NCI-H526 treated with DMSO at 0.1 percent for 48 hours (cell line): Measurements from ENCODE around the gene PTPRD.
A peak's percentile ranks its signal among the peaks of the same experiment; 100 is the strongest.
"Not testable (repeated sequence)": the region's sequence is repeated elsewhere in the genome, so short reads cannot be mapped to it uniquely, and the experiment has no call there.

ENCODE experiments used
- DNase-seq: peaks from one replicate; lab custom pipeline; 2025; lab: John Stamatoyannopoulos, UW

PTPRD gene

DNA sequence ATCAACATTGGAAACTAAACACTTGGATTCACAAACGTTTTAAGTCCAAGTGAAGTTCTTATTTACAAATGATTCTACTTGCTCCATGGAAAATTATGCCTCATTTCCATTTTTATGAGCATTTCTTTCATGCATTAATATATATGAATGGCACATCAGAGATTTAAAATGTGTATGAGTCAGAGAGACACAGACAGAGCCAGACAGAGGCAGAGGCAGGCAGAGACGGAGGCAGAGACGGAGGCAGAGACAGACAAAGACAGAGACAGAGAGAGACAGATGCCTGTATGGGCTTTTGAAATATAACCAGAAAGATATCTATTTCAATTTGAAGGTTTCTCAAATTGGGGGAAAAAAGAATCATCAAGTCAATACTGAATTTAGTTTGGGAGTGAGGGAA, 649.0 kb downstream of the PTPRD start:
- DNase-seq, result no peak

DNA sequence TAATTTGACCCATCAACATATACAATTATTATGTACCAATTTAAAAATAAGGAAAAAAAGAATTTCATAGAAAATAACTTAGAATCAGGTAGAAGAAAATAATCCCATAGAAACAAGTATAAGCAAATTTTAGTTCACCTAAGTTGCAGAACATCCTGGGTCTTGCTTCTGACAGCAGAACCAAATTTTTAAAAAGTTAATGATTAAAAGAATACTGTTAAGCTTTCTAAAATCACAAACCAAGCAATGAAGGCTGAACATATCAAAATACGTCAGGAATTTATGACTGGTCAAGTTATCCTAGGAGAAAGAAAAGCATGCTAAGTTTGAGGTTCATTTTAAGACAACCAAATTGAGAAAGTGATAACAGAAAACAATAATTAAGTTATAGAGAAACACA, 650.9 kb downstream of the PTPRD start:
- no peak for DNase-seq

DNA sequence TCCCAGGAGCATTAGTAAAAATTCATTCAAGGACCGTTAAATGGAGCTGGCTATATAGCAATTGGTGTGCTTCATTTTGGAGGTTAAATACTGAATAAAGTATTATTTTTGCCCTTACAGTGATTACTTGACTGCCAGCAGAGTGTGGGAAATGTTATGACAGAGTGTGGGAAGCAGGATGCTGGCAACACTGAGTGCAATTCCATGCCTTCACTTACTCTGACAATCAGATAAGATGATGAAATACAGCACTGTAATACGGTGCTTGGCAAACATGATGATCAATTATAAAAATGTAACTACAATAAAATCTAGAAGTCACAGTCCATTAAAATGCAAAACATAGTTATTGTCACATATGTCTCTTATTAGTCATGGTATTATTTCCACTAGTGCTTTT, 651.3 kb downstream of the PTPRD start:
- DNase-seq, result no peak

DNA sequence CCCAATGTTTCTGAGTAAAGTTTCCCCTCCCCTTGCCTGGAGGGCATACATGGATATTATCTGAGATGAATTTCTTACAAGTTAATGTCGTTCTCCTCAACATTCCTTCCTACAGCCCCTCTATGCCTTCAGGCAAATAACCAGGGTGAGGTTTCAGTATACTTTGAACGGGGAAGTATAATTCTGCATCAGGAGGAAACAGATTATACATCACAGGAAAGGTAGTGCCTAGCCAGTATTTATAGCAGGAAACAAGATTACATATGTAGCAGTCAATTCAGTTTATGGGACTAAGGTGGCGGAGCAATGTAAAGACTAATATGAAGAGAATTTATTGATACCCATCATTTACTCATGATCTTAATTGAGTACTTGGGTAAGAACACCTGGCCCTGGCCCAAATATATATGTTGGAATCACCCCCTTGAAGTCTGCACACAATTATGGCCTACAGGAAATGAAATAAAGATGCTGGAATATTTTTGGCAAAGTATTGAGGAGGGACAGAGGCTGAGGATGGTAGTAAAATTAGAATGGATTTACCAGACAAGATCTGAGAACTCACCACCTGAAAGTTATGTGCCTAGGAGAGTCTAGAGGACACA, 661.1 kb downstream of the PTPRD start:
- no peak for DNase-seq

DNA sequence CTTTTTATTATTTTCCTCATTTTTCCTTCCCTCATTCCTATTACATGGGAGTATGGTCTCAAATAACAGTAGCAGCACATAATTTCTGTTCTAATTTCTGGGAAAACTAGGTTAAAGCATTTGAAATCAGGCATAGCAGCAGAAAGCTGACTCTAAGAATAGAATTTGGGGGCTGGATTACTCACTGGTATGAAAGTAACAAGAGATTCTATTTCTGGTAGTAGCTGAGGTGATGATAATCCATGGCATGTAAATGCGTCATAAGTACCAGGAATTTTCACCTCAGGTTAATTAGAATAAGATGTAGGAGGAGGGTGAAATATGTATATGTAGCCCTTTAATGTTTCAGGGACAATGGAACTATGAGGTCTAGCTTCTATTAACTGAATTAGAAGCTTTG, 662.0 kb downstream of the PTPRD start:
- DNase-seq, result no peak

DNA sequence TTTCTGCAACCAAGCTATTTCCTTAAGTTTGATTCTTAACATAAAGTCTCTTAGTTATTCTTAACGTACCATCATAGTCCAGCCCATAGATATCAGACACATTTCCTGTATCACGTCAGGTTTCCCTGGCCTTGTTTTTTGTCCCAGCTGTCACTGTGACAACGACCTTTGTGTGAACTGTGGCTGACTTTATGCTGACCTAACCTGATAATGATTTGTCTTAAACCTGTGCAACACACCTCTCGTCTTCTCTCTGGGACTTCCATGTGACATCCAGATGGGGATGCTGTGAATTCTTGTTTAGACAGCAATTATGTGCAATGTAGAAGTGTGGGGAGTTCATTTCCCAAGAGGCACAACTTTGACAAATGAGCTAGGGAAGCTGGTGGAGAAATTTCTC, 662.8 kb downstream of the PTPRD start:
- DNase-seq, result no peak

DNA sequence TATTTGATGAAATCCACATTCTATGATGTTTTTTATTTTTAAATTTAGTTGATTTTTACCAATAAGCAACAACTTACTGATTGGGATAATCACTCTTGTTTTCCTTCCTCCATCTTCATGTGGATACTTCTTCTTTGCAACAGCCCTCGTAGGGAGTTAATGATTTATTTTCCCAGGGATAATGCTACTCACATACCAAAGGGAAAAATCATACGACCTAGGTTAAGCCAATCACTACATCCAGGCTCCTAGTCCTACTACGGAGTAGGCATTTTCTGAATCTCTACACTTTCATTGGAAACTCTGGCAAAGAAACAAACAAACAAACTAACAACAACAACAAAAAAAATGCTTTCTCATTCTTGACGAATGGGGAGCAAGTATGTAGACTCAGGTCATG, 663.4 kb downstream of the PTPRD start:
- no peak for DNase-seq

DNA sequence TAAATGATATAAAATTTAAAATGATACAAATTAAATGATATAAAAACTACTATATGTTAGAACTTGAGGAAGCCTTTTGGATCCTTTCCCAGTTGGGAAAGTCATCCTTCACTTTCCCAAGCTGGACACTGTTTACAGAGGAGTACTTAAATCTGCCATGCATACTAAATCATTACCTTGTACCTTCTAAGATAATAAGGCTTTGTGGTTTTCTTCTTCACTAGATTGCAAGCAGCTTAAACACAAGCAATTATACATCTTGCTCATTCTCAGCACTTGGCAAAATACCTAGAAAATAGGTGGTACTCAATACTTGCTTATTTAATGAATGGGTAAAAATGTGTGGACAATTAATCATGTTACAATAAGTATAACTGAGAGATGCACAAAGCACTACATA, 666.8 kb downstream of the PTPRD start:
- no peak for DNase-seq

DNA sequence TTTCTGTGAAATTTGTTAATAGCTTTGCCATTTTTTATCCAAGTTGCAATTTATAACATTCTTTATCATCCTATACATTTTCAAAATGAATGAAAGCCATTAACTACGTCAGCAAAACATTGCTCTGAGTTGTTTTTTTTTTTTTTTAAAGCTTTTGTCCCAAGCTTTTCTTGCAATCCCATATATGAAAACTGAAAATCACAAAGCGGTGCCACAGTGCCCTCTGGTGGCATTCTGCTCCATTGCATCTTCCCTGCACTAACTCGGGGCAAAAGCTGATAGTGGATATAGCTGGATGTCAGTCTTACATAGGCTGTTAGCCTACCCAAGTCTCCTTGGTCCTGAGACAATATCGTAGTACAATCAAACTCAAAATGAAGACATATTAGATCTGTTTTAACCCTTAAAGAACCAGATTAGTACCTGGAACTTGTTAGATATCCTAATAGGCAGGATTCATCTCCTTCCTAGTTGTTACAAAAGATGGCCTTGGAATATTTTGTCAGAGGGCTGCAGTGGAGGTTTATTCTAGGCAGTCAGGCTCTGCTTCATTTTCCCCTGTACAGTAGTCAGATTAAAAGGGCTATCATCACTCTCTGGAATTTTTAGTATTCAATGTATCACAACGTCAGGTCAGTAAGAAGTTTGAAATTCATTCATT, 669.9 kb downstream of the PTPRD start:
- DNase-seq, result peak; percentile 49

DNA sequence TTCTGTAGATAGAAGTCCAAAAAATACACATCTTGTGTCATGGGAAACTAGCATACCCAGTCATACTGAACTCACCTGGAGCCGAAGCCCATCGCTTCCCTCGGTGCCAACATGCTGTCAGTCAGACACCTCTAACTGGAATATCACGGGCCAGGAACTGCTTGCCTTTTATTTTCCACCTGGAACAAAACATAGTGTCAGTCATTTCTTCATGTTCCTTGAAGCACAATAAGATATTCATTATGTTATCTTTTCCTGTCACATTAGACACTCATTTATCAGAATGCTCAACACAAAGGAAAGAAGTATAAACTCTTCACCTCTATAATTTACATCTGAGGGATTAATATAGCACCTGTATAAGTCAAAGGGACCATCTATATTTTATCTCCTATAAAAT, 674.4 kb downstream of the PTPRD start:
- DNase-seq, result no peak

DNA sequence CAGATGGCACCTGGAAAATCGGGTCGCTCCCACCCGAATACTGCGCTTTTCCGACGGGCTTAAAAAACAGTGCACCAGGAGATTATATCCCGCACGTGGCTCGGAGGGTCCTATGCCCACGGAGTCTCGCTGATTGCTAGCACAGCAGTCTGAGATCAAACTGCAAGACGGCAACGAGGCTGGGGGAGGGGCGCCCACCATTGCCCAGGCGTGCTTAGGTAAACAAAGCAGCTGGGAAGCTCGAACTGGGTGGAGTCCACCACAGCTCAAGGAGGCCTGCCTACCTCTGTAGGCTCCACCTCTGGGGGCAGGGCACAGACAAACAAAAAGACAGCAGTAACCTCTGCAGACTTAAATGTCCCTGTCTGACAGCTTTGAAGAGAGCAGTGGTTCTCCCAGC, 681.3 kb downstream of the PTPRD start:
- not testable (repeated sequence) for DNase-seq

DNA sequence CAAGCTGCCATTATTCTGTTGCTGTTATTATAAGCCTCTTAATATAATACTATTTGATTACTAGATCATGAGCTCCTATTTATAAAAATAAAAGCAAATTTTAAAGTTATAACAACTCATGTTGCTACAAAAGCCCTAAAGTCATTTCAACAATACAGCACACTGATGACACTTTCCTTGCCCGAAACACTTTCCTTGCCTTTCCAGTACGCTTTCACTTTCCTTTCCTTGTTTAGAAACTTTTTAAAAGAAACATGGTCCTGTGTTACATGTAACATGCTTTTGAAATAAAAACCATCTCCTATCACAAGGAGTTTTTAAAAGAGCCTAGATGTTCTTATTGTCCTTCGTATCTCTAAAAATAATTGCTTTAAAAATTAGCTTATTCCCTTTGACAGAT, 688.4 kb downstream of the PTPRD start:
- no peak for DNase-seq

DNA sequence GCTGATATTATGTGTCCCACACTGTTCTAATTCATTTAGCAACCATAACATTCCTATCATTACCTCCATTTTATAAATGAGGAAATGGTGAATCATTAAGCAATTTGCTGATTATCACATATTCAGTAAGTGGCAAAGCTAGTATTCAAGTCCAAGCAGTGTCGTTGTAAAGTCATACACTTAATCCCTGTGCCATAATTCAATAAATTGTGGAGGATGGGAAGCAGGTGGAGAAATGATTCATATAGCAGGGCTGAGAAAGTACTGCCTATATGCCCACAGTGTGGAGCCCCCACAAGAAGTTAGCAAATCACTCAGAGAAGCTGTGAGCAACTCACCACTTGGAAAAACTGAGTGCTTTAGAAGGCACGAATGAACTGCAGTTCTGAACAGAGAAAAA, 691.0 kb downstream of the PTPRD start:
- DNase-seq, result no peak

DNA sequence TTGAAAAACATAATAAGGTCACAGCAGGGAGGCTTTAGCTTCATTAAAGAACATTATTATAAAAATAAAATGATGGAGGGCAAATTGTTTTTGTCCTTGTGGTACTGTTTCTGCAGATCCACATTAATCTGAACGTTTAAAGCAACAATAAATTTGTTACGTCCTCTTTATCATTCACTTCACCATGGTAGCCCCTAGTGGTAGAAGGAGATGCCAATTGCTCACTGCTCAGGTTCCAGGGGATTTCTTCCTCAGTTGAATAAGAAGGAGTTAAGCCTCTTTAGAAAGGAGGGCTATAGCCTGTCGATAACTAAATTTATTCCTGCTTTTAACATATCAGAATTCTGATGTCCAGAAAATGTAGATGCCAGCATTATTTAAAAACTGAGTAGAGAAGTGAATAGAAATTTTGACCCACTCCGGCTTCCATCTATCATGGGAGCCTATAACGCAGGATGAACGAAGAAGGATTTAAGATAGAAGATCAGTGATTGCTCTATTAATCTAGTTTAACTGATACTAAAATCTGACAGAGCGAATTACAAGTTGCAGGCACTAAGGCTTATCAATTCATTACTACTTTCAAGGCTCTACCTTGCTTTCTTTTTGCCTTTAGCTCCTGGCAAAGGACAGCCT, 692.3 kb downstream of the PTPRD start:
- DNase-seq, result no peak

DNA sequence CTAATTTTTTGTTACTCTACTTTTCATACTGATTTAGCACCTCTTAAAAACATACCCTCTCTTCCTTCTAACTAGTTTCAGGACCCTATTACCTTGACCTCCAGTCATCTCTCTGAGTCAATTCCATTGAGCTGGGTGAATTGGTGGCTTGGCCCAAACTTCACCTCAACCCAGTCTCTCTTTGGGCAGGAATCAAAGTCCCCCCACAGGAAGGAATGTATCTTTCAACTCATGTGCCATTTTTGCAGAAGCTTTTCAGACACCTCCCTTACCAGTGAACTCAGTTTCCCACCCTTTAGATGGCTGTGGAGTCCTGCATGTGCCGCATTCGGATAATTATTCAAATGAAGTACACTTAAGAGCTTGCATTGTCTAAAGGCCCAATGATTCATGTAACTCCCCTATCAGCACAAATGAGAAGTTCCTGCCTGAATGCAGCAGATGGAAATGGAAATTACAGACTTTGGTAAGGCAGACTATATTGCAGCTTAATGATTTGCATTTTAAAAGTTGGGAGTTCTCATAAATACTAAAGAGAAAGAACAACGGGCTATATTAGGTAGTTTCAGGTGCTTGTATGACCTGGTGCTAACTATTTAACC, 693.5 kb downstream of the PTPRD start:
- peak; percentile 86 for DNase-seq

DNA sequence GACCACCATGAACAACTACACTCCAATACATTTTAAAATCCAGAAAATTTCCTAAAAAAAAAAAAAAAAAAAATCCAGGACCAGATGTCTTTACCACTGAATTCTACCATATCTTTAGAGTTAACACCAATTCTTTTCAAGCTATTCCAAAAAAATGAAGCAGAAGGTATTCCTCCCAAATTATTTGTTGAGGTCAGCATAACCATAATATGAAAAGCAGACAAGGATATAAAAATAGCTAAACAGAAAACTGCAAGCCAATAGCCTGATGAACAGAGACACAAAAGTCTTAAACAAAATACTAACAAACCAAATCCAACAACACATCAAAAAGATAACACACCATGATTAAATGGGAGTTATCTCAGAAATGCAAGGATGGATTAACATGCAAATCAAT, 695.4 kb downstream of the PTPRD start:
- no peak for DNase-seq

DNA sequence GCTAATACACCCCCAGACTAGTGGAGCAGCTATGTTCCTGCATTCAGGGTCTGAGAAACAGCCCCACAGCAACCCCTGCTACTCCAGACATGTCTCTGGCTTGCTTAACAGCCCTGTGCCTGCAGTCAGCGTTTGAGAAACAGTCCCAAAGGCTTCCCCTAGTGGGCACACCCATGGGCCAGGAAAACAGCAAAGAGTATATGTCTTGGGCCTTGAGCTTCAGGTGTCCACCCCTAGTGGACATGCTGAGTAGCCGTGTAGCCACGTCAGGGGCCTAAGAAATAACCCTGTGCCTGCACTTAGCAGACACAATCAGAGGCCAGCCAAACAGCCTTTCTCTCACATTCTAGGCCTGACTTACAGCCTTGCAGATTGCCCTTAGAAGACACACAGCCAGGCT, 698.6 kb downstream of the PTPRD start:
- DNase-seq, result no peak

DNA sequence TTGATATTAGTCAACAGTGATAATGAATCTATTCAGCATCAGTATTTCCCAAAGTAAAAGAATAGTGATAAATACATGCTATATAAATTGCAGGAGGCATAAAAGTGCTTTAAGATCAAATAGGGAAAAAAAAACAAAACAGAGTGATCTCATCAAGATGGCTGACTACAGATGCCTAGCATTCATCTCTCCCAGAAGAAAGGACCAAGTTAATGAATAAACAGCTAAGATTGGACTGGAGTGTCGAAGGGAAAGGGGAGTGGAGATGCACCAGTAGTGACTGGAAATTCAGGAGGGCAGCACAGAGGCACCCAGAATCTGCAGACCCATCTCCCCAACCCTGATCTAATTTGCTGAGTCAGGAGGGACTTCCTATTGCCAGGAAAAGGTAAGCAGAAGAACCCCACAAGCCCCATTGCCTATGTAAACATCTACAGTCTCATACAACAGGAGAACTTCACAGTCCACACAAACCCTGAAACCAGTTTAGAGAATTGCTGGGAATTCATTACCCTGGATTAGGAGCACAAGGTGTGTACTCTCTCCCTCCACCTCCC, 699.4 kb downstream of the PTPRD start:
- DNase-seq, result no peak

DNA sequence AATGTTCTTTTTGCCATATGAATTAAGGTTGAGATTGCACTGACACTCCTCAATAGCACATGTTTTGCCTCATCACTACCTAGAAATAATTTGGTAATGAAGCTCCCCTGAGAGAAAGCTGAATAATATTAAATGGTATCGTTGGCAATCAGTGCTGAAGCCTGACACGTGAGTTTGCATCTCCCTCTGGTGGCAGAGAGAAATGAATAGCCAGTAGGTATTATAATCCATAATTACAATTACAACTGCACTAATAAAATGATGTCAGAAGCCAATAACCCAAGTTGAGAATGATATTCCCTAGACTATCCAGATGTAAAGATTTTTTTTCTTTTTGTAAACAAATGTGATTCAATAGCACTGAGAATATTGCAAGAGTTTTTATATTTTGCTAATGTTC, 700.3 kb downstream of the PTPRD start:
- peak; percentile 47 for DNase-seq

DNA sequence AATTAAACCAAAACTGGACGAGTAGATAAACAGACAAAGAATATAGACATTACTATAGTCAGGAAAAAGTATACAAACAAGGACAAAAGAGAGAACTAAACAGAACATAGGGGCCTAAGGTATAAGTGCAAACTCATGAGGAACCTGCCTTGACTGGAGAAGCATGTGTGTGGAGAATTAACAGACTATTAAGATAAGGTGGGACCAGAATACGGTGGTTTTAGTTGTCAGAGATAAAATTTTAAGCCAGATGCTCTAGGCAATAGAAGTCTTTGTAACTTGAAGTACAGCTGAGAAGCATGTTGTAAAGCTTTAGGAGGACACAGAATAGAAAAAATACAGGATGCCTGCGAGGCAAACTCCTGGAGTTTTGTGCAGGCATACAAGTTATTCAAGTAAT, 707.1 kb downstream of the PTPRD start:
- DNase-seq, result no peak

DNA sequence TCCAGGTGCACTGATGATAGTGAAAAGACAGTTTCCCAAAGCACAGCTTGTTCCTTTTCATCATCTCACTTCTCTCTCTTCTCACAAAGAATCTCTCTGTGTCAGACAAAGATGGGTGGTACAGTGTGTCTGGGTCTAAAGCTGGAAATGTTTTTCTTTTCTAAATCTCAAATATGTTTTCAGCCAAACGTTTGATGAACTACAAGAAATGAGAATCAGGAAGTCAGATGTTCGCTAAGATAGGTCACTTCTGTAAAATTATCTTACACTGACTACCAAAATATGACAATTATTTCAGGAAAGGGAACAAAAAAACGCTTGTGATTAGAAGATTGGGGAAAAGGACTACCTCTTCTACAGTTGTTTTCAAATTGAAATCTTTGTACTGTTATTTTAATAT, 708.8 kb downstream of the PTPRD start:
- DNase-seq, result no peak

DNA sequence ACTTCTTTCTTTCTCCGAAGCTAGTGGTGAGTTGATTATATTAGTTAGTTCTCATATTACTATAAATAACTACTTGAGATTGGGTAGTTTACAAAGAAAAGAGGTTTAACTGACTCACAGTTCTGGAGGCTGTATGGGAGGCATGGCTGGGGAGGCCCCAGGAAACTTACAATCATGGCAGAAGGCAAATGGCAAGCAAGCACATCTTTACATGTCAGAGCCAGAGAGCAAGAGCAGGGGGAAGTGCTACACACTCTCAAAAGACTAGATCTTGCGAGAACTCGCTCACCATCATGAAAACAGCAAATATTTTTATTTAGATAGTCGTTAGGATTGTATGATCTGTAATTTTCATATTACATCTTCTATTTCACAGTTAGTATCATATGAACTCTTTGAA, 711.2 kb downstream of the PTPRD start:
- no peak for DNase-seq

DNA sequence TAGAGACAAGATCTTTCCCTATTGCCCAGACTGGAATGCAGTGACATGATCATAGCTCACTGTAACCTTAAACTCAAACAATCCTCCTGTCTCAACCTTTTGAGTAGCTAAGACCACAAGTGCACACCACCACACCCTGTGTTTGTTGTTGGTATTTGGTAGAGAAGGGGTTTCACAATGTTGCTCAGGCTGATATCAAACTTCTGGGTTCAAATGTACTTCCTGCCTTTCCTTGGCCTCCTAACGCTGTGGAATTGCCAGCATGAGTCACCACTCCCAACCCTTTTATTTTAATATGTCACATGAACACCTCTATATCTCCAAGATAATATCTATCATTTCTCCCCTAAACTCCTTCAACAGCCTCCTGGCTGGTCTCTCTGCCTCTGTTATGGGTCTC, 719.0 kb downstream of the PTPRD start:
- no peak for DNase-seq
